NCI-H2107 (cell line): ENCODE measurements around the gene SFXN3.

ENCODE experiments used
- DNase-seq: peaks from one replicate; lab custom pipeline; 2025; lab: John Stamatoyannopoulos, UW

SFXN3 gene, protein sequence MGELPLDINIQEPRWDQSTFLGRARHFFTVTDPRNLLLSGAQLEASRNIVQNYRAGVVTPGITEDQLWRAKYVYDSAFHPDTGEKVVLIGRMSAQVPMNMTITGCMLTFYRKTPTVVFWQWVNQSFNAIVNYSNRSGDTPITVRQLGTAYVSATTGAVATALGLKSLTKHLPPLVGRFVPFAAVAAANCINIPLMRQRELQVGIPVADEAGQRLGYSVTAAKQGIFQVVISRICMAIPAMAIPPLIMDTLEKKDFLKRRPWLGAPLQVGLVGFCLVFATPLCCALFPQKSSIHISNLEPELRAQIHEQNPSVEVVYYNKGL

GRCh38 chr10:101031128-101031795 lies at the start of gene SFXN3, which contains the start of gene PDZD7:
TSS of gene SFXN3 (plus strand) at chr10:101031234. CDS start at chr10:101034695, 3,461 bp downstream.
TSS of gene PDZD7 (minus strand) at chr10:101031129. CDS start at chr10:101030219, 910 bp downstream.
- DNase-seq = peak; percentile 50

DNA sequence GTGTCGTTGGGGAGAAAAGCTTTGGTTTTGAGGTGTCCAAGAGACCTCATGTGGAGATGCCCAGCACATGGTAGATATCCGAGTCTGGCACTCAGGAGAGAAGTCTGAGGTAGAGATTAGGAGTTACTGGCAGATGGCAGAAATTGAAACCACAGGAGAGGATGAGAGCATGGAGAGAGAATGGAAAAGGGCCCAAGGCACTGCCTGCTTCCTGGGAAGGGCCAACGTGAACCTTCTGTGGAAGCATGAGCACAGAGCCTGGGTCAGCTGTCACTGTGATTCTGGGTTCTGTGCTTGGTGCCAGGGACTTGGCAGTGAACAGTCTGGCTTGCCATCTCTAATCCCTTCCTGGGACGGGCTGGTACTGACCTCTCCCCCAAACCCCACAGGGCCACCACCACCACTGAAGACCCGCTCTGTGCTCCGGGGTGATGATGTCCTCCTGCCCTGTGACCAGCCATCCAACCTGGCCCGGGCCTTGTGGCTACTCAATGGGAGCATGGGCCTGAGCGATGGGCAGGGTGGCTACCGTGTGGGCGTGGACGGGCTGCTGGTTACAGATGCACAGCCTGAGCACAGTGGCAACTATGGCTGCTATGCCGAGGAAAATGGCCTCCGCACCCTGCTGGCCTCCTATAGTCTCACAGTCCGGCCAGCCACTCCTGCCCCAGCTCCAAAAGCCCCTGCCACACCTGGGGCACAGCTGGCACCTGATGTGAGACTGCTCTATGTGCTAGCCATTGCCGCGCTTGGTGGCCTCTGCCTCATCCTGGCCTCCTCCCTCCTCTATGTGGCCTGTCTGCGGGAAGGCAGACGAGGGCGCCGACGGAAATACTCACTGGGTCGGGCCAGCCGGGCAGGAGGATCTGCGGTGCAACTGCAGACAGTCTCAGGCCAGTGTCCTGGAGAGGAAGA lies 47.9 kb upstream of the SFXN3 start:
- no peak for DNase-seq

DNA sequence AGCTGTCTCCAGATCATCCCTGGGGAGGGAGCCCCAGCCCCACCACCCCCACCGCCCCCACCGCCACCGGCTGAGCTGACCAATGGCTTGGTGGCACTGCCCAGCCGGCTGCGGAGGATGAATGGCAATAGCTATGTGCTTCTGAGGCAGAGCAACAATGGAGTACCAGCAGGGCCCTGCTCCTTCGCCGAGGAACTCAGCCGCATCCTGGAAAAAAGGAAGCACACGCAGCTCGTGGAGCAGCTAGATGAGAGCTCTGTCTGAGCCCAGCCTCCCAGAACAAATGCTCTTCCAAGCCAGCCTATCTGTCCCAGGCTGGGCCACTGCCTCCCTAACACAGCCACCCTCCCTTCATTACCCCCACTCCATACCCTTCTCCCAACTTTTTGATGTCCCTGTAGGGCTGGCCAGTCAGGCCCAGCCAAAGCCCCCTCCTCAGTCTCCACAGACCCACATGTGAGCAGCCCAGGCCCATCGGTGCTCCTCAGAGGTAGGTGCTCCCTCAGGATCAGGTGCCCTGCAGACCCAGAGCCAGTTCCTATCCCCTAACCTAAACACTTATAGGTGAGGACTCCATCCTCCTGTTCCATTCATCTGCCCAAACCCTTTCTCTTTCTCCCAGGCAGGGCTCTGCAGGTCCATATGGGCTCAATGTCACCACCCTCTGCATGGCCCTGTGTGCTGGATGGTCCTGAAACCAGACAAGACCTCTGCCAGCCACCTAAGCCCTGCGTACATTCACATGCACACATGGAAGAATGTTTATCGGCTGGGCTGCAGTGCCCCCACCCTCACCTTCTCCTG lies 47.0 kb upstream of the SFXN3 start:
- no peak for DNase-seq

GRCh38 chr10:100984672-100985177 lies 46.3 kb upstream of the SFXN3 start:
- DNase-seq = no peak

DNA sequence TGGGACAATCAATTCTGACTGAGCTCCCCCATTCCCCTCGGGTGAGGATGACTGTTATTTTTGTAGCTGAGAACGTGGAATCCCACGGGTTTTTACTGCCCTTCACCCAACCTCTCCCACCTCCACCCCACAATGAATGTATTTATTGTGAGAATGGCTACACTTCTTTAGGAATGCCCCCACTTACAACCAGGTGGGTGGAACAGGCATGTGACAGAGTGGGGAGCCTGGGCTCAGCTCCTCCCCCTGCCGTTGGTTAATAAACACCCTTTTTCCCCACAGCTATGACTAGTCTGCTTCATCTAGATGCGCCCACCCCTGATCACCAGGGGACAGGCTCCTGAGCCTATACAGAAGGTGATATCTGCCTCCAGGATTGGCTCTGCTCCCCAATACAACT lies 45.7 kb upstream of the SFXN3 start:
- no peak for DNase-seq

GRCh38 chr10:100986623-100986951 lies 44.4 kb upstream of the SFXN3 start:
- no peak for DNase-seq

DNA sequence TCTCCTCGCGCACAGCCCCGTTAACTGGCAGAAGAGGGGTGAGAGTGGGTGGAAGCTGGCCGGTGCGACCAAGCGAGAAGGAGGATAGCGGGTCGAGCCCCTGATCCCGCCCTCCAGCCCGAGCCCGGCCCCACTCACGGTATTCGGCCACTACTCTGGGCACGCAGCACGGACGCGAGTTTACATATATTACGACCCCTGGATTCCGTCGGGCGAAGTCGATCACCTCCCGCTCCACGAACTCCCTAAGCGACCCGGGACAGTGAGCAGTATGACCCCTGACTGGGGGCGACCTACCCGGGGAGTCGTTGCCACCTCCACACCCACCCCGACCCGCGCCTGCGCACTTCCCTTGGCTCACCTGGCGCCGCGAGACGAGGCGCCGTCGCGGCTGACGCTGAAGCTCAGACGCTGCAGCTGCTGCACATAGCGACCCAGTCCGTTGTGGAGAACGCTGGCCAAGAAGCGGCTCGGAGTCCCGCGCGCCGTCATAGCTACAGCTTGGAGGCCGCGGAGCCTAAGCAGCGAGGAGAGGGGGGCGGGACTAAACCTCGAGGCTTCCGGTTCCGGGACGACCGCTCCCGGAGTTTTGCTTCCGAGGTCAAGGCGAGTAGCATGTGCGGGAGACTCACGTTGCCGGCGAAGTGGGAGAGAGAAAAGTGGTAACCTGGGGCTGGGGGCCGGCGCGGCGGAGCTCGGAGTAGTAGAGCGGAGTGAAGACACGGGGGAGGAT lies 43.9 kb upstream of the SFXN3 start, which contains the start of the genes MRPL43 and TWNK:
MRPL43 (minus strand) TSS at position 546 of the 733 bp plus-strand sequence; CDS start at position 492, 54 bp downstream.
TWNK (plus strand) TSS at position 592 of the 733 bp plus-strand sequence. CDS start 668 bp downstream, outside the sequence.
- peak; percentile 7 for DNase-seq

DNA sequence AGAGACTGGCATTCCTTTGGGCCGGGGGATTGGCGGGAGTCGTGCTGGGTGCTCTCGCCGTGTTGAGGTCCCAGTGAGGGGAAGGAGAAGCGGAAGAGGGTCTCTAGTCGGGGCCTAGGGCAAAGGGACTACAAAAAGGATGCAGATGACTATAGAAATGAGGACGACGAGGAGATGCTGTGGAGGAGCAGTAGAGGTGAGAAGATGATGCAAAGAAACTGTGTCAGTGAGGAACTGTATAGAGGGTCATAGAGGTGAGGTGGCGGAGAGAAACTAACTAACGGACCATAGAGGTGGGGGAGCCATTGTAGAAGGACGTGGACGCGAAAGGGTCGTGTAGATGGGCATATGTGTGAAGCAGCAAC lies 43.4 kb upstream of the SFXN3 start:
- DNase-seq = no peak

- no peak for DNase-seq
Measured at GRCh38 chr10:100988166-100988565, 42.9 kb upstream of the SFXN3 start.

DNA sequence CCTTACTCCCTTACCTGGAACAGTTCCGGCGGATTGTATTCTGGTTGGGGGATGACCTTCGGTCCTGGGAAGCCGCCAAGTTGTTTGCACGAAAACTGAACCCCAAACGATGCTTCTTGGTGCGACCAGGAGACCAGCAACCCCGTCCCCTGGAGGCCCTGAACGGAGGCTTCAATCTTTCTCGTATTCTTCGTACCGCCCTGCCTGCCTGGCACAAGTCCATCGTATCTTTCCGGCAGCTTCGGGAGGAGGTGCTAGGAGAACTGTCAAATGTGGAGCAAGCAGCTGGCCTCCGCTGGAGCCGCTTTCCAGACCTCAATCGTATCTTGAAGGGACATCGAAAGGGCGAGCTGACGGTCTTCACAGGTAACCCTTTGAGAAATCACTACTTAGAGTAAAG lies 41.9 kb upstream of the SFXN3 start:
- DNase-seq = no peak

DNA sequence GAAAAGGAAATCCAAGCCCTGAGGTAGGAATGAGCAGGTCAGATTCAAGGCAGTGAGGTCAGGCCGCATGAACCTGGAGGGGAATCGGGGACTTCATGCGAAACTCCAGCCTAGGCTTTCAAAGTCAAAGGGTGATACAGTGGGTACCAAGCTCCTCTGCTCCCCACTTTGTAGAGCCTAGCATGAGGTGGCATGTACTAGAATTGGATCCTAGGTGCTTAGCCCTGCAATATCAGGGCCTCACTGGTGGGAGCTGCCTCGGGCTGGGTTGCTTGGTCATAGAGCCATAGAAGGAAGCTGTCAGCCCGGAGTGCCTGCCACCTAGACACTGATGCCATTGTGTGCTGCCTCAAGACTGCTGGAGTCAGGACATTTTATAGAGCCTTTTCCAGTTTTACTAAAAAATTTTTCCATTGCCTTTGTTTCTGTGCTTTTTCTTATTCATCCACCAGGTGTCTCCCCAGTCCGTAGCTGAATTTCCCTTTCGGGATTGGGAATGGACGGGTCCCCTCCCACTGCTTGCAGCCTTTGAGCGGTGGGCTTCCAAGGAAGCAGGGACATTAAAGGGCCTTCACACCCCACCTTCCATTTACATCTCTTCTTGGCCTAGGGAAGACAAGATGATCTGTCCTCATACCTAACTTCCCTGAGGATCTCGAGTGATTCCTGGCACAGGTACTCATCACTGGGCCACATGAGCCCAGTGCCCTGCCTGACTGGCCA lies 36.9 kb upstream of the SFXN3 start:
- no peak for DNase-seq

DNA sequence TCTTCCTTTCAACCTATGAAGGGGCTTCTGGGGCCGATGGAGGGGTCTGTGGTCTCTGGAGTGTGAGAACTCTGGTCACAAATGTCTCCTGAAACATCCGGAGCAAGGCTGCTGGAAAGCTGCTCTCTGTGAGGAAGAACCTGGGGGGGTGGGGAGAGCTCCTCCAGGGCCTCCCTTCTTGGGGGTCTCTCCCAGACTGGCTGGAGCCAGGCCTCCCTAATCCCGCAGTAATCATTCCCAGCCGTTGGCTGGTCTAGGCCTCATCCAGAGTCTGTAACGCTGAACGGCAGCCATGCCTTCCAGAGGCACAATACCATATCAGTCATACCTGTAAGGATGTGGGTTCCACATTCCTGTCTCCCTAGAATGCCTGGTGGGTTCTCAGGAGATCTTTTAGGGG lies 35.9 kb upstream of the SFXN3 start:
- DNase-seq = no peak

DNA sequence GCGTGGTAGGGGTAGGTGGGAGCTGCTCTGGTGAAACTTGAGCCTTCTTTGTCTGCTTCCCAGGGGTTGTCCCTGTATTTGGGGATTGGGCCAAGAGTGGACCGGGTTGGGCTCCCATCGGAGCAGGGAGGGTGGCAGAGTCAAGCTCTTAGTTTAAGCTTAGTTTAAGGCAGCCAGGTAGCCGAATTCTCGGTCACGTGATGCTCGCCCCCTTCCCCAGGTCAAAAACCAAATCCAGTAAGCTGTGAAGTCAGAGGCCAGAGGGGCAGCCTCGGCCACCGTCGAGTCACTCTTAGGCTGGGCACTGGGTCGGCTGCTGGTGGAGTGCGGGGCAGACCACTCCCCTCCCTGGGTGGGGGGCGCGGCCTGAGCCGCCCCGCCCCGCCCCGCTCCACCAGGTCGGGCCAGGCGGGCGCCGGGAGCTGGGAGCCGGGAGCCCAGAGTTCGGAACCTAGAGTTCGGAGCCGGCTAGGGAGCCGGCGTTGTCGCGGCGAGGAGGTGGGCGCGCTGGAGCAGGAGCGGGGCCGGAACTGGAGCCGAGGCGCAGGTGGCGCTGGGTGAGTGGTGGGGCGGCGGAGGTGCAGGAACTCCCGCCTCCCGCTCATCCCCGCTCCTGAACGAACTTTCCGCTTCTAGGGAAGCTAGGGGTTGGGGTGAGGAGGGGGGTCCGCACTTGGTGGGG lies 34.2 kb upstream of the SFXN3 start:
- DNase-seq = no peak

DNA sequence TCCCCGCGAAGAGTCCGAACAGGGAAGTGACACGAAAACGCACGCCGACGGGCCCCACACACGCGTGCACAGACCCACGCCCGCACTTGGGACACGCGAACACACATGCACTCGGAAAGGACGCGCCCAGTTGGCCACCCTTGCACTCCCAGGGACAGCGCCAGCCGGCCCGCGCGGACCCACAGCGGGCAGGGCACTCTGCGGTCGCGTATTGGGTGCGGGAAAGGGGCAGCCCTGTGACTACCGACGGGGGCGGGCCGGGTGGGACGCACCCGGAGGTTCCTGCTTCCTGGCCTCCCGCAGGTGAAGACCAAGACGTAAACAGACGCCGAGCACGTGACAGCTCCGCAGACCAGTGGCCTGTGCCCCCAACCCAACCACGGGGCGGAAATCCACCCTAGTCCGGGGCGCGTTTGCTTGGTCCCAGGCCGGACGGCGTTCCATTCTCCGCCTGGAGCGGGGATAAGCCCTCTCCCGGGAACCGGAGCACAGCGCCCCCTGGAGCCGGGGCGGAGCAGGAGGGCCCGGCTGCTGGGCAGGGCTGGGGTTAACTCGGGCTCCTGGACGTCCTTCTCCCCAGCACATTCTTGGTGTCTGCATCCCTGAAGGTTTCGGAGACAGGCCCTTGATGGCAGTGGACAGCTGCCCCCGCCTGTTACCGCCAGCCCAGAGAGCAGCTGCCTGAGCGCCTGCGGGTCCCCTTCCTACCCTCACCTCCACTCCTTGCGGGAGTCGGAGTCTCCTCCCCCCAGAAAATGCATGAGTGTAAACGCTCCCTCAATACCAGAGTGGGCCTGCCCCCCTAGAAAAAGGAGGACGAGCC lies 33.5 kb upstream of the SFXN3 start:
- peak; percentile 32 for DNase-seq

DNA sequence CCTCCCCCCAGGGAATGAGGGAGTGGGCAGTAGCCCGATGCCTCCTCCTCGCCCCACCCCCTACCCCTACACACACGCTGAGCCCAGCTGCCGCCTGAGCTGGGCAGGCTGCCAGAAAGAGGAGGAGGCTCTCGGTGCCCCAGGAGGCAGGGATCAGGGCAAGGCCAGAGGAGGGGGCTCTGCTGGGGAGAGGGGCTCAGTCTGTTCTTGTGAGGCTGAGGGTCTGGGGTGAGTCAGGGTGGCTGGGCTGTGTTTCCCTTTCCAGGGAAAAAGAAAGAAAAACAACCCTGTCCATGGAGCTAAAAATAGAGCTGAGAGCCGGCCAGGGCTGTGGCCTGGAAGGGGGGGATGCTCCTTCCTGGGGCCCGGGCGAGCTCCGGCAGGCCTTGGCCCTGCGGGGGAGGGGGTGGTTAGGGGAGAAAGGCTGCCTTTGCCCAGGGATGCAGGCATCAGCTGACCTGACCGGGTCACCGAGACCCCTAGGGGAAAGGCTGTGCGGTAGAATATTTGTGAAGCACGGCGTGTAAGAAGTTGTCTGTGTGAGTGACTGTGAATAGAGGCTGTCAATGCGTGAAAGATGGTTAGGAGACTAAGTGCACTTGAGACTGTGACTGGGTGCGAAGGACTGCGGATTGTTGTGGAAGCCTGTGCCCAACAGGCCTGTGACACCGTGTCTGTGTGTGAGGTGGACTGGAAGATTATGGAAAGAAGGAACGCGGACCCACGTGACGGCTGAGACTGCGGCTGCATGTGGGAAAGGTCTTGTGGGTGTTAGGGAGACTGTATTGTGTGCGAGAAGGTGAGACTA lies 32.6 kb upstream of the SFXN3 start:
- peak; percentile 54 for DNase-seq

DNA sequence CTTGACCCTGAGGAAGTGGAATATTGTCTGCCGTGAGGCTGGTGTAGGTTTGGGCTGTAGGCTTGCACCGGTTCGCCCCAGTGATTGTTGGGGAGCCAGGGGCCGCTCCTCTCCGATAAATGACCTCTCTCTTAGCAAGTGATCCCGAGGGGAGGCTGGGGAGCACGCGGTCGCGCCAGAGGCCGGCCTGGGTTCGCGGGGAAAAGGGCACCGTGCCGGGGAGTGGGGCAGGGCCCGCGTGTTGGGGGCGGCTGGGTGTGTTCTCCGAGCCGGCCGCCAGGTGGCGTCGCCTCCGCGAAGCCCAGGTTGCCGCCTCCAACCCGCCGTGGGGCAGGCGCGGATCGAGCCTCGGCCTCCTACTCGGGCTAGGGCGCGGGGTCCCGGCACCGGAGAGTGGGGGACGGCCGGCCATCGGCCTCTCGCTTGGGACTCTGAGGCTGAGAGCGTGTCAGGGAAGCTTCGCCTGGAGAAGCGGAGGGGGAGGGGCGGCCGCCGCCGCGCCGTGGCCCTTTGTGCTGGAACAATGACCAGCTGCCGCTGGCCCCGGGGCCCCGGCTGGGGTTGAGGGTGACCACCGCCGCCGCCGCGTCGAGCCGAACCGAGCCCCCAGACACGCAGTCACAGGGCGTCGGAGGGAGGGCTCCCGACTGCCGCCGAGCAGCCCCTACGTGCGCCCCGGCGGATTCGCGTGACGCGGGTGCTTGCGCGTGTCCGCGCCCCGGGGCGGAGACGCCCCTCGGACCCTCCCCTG lies 31.9 kb upstream of the SFXN3 start:
- peak; percentile 9 for DNase-seq

DNA sequence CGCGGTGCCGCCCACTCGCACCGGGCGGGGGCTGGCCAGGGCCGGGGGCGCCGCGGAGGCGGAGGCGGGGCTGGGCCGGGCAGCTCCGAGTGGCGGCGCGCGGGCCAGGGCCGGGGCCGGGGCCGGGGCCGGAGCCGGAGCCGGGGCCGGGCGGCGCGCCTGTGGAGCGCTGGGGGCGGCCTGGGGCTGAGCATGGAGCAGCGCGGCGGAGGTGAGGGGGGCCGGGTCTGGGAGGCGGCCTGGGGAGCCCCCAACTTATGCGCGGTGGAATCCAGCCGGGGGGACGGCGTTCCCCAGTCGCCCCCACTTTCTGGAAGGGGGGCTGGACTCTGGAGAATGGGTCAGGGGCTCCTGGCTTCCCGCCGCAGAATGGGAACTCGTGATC lies 31.3 kb upstream of the SFXN3 start, which contains the start of gene LZTS2:
LZTS2 (plus strand) TSS at position 67 of the 385 bp plus-strand sequence. CDS start 2,731 bp downstream, outside the sequence.
- no peak for DNase-seq
